ENCODE measurements around the gene PRKN.

- no peak for TF ChIP-seq POLR2A (IDR thresholded peaks at IDR 0.05)
- no peak for TF ChIP-seq CTCF (IDR thresholded peaks at IDR 0.05)
- no peak for TF ChIP-seq EP300 (IDR thresholded peaks at IDR 0.05)
These were observed 419.7 kb downstream of the PRKN start for GRCh38 chr6:162307865-162308264.
